DMS79 (cell line): ENCODE results near the gene CEP128.

Experiments used
- DNase-seq: peaks from one replicate; lab custom pipeline; 2025; lab: John Stamatoyannopoulos, UW

The CEP128 gene

DNA sequence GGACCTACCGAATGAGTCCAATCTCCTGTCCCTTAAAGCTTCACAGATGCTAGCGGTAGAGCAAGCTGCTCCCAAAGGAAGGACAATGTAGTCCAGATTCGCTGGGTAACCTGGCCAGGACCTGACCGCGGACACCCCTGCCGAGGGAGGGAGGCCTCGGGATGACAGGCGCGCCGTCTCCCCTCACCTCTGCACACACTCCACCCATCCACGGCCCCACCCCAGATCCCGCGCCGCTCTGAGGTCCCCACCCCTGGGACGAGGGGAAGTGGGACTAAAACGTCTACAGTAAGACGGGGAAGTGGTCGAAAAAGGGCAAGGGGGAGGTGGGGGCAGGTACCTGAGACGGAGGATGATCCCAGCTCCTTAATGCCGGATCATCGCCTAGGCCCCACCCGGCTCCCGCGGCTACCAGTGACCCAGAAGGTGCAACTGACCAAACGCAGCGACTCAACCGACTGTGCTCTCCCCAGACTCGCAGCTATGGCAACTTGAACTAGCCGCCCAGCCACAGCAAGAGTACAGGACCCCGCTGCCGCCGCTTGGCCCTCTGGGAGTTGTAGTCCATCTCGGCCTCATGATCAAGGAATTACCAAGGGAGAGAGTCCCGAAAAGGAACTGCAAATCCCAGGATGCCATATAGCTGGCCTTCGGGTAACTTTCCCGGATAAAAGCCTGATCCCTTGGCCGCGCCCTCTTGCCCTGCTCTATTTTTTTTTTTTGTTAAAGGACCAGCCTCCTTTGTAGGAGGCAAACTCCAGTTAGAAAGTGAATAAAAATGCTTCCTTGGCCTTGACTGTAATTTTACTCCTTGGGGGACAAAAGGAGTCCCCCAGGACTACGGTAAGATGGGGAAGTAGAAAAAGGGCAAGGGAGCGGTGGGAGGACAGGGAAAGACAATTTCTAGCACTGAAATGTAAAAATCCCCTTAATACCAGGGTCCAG, at the start of gene CEP128:
Gene CEP128 (minus strand): TSS at position 498 of the 945 bp plus-strand sequence.
- DNase-seq: peak; percentile 100

DNA sequence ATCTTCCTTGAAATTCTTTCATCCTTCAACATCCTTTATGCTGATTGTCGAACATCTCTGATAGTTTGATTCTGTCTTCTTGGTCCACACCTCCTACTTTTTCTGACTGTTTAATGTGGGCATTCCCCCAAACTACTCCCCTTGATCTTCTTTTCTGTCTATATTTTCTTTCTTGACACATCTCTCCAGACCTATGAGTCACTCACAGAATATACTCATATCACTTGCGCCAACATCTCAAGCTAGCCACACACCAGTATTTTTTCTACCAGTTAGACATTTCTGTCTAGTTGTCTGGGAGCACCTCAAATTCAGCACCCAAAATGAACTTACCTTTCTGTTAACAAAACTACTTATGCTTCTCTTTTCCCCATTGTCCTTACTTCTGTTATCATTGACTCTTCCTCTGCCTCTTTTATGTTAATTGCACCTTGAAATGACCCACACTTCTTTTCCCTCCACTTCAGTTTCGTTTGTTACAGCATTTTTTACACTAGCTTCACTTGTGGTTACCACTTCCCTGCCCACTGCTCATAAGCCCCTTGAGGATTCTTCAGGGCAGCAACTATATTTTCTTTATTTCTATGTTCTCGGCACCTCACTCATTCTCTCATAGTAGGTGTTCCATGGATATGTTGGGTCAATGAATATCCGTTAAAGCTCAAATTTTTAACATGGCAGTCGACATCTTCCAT, 47.3 kb upstream of the CEP128 start:
- DNase-seq: no peak

DNA sequence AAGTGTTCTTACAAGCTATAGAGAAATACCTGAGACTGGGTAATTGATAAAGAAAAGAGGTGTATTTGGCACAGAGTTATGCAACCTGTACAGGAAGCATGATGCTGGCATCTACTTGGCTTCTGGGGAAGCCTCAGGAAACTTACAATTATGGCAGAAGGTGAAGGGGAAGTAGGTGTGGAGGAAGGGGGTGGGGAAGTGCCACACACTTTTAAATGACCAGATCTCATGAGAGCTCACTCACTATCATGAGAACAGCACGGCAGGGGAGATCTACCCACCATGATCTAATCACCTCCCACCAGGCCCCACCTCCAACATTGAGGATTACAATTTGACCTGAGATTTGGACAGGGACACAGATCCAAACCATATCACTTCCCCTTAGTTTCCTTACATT, 46.7 kb upstream of the CEP128 start:
- no peak for DNase-seq

DNA sequence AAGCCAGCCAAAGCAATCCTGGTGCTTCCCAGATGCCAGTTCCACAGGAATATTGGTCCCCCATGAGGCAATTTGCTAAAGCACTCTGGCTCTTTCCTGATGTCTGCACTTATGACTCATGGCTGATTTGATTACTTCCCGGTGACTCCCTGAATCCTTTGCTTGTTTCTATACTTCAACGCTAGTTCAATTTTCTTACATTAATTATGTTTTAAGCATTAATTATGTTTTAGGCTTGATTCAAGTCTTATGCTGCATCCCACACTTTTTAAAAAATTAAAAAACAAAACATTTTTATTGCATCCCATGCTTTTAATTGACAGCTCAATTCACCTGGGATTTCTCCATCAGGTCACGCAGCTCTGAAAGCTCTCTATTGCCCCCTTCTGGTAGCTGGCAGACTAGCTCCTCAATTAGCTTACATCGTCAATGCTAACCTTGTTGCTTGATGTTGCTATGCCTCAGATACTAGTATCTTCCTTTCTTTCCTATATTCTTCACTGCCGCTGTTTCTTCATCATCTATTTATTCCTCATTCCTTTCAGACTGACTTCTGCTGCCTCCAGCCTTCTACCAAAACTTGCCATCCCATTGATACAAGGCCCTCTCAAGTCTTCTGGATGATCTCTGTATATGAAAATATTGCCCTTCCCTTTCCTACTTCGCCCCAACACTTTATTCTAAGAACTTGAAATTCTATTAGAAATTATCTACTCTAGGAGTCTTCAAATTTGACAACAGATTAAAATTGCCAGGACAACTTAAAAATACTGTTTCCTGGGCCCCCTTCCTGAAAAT, 45.9 kb upstream of the CEP128 start:
- DNase-seq: no peak

DNA sequence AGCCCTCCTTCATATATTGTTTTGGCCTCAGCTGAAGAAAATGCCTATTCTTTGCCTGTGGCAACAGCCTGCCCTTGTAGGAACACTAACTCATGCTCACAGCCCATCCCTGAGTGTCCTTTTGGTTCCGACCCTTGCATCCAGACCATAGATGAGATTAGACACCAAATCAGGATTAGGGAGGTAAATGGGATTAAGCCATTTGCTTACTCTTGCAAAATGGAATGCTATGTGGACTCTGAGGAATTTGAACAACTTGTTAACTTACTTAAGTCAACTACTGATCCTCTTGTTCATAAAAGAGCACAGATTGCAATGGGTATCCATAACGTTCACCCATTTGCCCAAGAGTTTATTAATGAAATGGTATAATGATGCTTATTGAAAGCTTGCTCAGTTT, 41.2 kb upstream of the CEP128 start:
- no peak for DNase-seq

DNA sequence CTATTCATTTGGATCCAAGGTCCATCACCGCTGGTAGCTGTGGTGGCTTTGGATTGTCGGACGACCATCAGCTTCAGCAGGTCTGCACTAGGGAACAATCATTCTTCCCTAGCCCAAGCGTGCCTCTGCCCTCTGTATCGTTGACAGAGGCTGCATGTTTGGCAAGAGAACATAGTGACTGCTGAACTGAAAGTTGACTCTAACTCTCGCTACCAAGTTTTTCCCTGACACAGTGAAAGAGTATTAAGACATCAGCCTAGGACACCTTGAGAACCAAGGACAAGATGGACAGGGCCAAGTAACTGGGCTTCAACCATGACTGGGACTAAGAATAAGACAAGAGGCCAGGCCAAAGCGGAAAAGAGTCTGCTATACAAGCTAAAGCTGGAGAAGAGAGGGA, 40.1 kb upstream of the CEP128 start:
- no peak for DNase-seq

DNA sequence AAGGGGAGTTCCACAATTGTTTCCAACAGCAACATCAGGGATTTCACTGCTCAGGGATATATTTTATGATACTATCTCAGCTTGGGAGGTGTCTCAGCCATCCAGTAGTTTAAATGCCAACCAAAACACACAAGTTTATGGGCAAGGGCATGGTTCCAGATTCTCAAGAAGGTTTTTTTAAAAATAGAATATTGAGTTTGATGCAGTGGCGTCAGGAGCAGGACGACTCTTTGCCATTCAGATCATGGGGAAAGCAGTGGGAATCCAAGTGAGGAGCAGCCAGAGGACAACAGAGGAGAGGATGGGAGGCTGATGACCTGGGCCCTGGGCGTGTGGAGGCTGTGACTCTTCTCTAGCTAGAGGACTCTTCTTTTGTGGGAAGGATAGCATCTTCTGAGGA, 39.6 kb upstream of the CEP128 start:
- DNase-seq: no peak

DNA sequence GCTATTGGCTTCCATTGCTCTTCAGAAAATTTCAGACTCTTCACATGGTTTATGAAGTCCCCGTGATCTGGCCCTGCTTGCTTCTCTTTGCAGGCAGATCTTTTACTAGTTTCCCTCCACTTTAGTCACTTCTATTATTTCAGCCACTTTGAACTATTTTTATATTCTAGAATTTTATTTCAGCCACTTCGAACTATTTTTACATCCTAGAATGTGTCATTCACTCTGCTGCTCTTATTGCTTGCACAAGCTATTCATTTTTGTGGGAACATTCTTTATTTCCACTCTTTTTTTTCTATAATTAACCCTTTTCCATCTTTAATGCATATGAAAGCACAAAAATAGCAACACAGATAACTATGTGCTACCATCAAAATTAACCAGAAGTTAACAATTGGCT, 38.4 kb upstream of the CEP128 start:
- no peak for DNase-seq

DNA sequence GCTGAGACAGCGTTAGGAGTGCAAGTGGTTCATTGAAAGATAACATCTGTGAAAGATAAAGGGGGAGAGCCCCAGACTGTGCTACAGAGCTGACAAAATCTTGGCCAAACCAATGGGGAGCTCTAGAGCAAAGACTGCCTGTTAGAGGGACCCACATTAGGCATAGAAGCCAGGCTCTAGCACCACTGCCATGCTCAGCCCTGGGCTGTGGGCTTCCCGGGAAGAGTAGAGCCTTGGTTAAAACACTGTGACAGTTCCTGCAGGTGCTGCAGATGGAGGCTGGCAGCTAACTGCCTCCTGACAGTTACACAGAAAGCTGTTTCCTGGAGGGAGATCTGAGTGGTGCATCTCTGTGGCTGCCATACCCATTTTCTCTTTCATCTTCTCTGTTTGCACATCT, 36.9 kb upstream of the CEP128 start:
- DNase-seq: no peak

DNA sequence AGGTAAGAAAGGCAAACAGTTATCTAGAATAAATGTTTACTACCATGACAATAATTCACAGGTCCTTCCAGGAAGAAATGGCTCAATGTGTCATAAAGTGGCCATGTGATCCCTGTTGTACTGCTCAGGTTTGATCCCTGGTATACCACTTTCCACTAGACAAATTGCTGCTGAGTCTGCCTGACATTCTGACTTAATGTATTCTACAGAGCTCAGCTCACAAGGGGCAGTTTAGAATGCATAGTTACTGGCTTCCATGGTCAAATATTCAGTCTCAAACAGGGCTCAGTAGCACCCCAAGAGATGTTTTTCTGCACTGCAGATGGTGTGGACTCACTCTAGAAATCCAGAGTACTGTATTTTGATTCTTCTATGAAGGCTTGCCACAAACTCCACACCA, 35.7 kb upstream of the CEP128 start:
- DNase-seq: no peak

DNA sequence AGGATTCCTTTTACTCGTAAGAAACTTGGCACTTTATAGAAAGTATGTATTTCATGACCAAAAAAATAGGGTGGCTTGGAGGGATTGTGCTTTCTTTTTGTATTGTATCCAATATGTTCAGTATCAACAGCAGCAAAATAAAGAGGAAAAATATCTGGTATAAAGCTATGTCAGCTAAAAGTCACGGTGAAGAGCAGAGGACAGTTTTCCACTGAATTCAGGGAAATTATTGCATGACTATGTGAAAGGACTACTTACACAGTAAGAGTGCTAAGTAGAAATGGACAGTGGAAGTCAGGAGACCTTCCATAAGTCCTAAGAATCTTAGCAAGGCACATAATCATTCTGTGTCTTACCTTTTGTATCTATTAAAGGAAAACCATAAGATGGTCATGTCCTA, 33.1 kb upstream of the CEP128 start:
- no peak for DNase-seq

DNA sequence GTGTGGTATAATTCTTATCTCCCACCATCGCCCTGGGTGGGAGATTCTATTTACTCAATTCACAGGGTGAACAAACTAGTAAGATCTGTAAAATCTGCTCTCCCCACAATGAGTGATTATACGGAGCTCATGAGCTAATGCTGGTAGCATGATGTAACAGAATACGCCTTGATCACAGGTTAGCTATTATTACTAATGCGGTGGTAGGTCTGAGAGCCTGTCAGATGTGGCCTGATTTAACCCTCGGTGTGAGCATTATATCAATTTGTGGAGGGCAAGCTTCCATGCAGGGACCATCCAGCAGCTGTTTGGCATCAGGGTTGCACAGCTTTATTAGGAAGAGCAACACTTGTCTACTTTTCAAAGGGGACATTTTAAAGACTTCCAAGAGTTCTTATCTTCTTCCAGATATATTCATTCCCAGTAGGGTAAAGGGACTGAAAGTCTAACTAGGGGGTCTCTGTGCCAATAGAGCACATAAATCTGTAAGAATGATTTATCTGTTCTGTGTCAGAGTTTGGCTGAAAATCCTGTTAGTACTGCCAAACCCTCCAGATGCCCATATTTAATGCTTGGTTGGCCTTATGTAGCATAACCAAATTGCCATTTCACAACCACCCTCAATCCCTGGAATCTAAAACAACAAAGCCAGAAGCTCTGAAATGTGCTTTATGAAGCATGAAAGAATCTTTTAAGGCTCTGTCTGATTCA, 32.5 kb upstream of the CEP128 start:
- DNase-seq: peak; percentile 97

DNA sequence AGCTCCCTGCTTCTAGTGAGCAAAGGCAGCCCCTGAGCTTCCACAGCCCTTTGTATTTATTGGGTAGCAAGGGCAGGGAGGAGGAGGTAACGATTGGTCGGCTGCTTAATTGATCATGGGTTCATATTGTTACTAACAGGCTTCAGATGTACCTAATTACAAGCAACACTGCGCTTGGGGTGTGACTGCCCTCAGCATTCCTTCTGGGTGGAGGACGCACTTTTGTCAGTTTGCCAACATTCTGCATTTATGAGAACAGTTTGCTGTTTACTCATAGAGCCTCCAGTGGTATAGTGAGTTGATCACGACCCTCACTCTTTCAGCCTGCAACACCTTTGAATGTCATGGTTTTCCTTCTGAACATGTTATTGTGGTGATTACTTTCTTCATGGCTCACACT, 23.5 kb upstream of the CEP128 start:
- no peak for DNase-seq

DNA sequence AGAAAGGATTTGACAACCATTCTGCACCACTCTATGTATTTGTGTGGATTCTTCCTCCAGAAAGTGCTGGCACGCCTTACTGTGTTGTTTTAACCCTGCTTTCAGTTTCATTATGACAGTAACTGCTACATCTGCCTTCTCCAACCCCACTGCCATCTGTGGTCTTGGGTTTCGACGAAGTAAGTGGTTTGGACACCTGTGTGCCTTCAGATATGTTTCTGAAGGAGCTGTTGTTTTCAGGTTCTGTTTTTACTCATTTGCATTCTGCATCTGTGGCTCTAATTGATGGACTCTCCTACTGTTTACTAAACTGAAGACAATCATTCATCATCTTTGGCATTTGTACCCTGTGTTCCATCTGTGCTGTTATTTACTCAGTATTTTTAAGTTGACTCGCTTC, 18.0 kb upstream of the CEP128 start:
- peak; percentile 80 for DNase-seq

DNA sequence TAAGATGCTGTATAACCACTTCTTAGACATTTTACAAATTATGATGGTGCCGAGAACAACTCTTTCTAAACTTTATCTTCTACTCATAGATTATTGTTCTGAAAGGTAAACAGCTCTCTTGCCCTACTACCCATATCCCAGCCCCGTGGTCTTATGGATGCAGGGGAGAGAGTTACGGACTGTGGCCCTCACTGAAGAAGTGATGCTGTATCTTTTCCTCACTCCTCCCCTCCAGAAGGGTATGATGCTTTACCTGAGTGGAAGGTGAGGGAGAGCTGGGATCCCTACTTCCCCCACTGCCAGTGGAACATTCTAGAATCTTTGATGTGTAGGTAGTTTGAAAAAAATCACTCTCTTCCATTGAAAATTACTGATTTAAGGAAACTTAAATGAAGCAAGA, 17.4 kb upstream of the CEP128 start:
- DNase-seq: no peak

DNA sequence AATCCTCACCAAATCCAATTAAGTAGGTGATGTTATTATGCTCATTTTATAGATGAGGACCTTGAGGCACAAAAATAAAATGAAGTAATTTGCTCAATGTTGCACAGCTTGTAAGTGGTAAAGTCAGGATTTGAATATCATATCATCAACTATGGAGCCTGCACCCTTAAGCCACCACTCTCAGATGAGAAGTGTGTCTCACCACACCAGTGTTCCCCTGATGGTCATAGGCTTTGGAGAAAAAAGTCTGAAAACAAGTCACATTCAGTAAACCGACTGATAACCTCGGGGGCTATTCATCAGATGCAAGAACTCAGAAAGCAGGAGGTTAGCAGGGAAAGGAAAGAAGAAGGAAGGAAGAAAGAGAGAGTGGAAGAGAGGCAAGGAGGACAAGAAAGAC, 16.7 kb upstream of the CEP128 start:
- no peak for DNase-seq

DNA sequence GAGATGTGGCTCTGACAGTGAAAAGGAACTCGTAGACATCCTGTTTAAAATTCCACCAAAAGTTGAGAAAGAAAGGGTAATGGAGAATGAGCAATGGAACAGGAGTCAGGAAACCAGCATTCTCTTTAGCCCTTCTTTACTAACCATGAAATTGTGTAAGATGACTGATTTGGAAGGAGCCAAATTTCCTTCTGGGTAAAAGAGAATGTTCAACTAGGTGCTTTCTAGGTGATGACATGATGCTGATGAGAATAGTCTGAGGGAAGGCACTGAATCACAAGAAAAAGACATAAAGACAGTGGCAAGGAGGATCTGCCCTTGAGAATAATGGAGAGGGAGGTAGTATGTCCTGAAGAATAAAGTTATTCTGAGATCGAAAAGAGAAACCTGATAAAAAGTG, 16.1 kb upstream of the CEP128 start:
- DNase-seq: no peak

DNA sequence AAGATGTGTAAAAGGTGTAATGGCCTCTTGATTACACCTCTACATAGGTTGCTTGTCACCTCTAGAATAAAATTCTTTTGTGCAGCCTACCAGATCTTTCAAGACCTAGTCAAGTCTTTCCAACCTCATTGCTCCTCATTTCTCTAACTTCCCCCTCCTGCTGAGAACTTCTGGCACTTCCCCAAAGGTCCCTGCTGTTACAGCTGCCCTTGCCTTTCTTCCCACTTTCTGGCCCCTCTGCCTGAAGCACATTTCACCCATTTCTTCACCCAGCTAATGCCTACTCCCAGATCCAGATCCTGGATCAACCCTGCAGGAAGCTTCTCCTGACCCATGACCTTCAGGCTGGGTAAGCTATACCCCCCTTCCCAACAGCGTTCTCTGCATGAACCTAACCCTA, 15.4 kb upstream of the CEP128 start:
- no peak for DNase-seq

DNA sequence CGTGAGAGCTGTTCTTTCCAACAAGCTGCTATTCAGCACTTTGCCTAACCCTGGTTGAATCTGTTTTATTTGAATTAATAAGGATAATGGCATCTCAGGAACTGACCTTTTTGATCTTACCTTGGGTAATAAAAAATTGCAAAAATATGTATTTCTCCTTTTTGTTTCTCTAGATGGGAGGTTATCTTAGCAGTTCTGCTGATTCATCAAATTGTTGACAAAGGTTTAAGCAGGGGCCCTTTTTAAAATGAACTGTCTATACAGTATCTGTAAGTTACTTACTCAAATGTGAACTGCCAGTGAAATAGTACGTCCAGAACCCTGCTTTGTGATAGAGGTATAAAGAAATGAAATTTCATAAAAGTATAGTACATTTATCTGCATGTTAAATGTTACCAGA, 14.6 kb upstream of the CEP128 start:
- DNase-seq: no peak

DNA sequence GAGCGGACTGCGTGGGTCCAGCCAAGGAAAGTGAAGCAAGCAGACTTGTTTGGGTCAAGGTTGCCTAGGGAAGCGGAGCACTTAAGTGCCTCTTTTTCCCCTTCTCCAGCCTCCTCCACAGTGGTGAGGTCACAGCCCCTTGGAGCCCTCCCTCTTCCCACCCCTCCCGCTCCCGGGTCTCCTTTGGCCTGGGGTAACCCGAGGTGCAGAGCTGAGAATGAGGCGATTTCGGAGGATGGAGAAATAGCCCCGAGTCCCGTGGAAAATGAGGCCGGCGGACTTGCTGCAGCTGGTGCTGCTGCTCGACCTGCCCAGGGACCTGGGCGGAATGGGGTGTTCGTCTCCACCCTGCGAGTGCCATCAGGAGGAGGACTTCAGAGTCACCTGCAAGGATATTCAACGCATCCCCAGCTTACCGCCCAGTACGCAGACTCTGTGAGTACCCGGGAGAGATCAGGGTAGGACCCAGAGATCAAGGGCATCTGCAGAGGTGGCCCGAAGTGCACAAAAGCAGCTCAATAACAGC, 13.9 kb upstream of the CEP128 start, which contains the start of gene TSHR:
Gene TSHR (plus strand): TSS at position 206 of the 526 bp plus-strand sequence. CDS start 60 bp downstream, at position 266.
- DNase-seq: no peak

DNA sequence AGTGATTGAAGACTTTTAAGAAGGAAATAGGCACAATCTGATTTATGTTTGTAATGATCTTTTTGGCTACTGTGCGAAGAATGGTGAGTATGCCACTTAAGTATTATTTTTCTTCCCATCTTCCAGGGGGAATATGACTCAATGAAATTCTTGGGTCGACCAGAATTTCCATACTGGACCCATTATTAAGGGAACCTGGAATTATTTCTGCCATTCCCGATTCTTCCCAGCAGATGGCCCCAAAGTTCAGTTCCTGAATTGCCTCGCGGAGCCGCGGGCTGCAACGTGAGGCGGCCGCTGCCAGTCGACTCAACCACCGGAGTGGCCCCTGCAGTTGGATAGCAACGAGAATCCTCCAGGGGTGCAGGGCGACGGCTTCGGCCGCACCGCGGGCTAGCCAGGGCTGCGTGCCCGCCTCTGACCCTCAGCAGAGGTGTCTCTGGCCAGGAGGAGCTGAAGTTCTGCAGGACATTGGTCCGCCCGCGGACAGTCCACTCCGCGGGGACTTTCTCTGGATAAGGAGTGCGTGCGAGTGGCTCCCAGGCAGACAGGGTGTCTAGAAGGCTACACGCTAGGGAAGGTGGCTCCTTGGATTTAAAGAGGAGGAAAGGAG, 13.3 kb upstream of the CEP128 start:
- DNase-seq: peak; percentile 75
